ENCODE measurements around the gene SPTY2D1. TPM values are rescaled to one million over a fixed set of nuclear protein-coding genes. Genes with fewer than 3 reads are reported as not detected.

The SPTY2D1 gene
- 13.7 and 22.7 TPM in 2 replicates for total RNA-seq

GRCh38 chr11:18634140-18635032, at the start of gene SPTY2D1:
SPTY2D1 (minus strand) TSS chr11:18634342; CDS start chr11:18634257, 85 bp downstream.

GRCh38 chr11:18599739-18600230, 34.4 kb downstream of the SPTY2D1 start, which contains the start of gene MISFA:
MISFA (plus strand) TSS chr11:18599789; CDS start chr11:18599929, 140 bp downstream.

GRCh38 chr11:18588297-18589252, 45.6 kb downstream of the SPTY2D1 start, which contains the start of gene UEVLD:
UEVLD (minus strand) TSS chr11:18588734; CDS start chr11:18588654, 80 bp downstream.

Other genes starting within 250 kb of the SPTY2D1 start
- gene LDHA, start 239.8 kb downstream of the SPTY2D1 start, total RNA-seq, result 328 and 1,137 TPM in 2 replicates
- gene LDHC, start 222.0 kb downstream of the SPTY2D1 start, total RNA-seq, result not detected in 2 replicates
- not detected in 2 replicates for gene LDHAL6A, start 178.5 kb downstream of the SPTY2D1 start, total RNA-seq
- gene TSG101, start 107.4 kb downstream of the SPTY2D1 start, total RNA-seq, result 45.1 and 102 TPM in 2 replicates
- 15.3 and 39.3 TPM in 2 replicates for gene UEVLD, start 45.6 kb downstream of the SPTY2D1 start, total RNA-seq
- 0.39 and 0.65 TPM in 2 replicates for gene MISFA, start 34.6 kb downstream of the SPTY2D1 start, total RNA-seq
- gene TMEM86A, start 64.4 kb upstream of the SPTY2D1 start, total RNA-seq, result 1.3 and 2.7 TPM in 2 replicates
- gene IGSF22, start 91.8 kb upstream of the SPTY2D1 start, total RNA-seq, result under 0.01 and 0.22 TPM in 2 replicates
- not detected in 2 replicates for gene PTPN5, start 157.5 kb upstream of the SPTY2D1 start, total RNA-seq

Data from placental epithelial cell (primary cell).